A549 (cell line): Measurements from ENCODE around the gene ST8SIA1. TPM values are rescaled to one million over a fixed set of nuclear protein-coding genes. Genes with fewer than 3 reads are reported as not detected.

ENCODE experiments used
- ATAC-seq, 2 experiments: fragments of 200-7000 bp in 1 of 2; fragments of >200 bp in 1 of 2; cut with Nextera tagmentation in 1 of 2; cut with Tn5 transposase in 1 of 2; 3 replicates each; pipeline versions ENCODE4 v1.8.0 to v1.9.1; 2018 to 2020; ENCODE audit warnings: mild to moderate bottlenecking in 1 of 2, moderate library complexity in 1 of 2
- CTCF ChIA-PET: fragments of 300-600 bp; sonication (Branson Sonifier 250); formaldehyde crosslinking; extraction: SDS; loops from one replicate; lab custom pipeline; 2021; ENCODE audit warnings: antibody characterized with exemption, inconsistent platforms; lab: Yijun Ruan, JAX
- POLR2A ChIA-PET: fragments of 350-600 bp; formaldehyde crosslinking; extraction: SDS; loops from one replicate; lab custom pipeline; 2021; ENCODE audit warnings: antibody characterized with exemption, inconsistent platforms; lab: Yijun Ruan, JAX
- DNase-seq, 2 experiments: peaks; one replicate each; pipeline versions ENCODE4 v3.0.0 to v3.0.0-alpha.2; 2011 to 2016; ENCODE audit warnings: low read depth in 1 of 2, low spot score in 1 of 2
- FAIRE-seq: peaks from 2 replicates; lab custom pipeline; 2011; peaks lifted over from hg19 to GRCh38; lab: Jason Lieb, UNC
- H3K27ac ChIP-seq, 2 experiments: fragments of >200 bp; sonication (Bioruptor Twin); formaldehyde crosslinking; 3 replicates each; pipeline ENCODE4 v1.5.1; 2016 to 2017
- H3K4me1 ChIP-seq: fragments of >200 bp; sonication (Bioruptor Twin); formaldehyde crosslinking; 3 replicates; pipeline ENCODE4 v1.6.1; 2016
- H3K4me2 ChIP-seq: fragments of >200 bp; sonication (Bioruptor Twin); formaldehyde crosslinking; 3 replicates; pipeline ENCODE4 v1.6.1; 2016
- H3K4me3 ChIP-seq: fragments of >200 bp; sonication (Bioruptor Twin); formaldehyde crosslinking; 3 replicates; pipeline ENCODE4 v1.5.1; 2016
- H3K9me3 ChIP-seq: fragments of >200 bp; sonication (Bioruptor Twin); formaldehyde crosslinking; 3 replicates; pipeline ENCODE4 v1.6.1; 2016
- BHLHE40 ChIP-seq: IDR thresholded peaks from 2 replicates; pipeline ENCODE4 v1.6.1; 2012; ENCODE audit warnings: low read depth, low read length, inconsistent platforms
- CBX2 ChIP-seq: fragments of 200-600 bp; sonication (generic); IDR thresholded peaks from 2 replicates; pipeline ENCODE4 v1.6.1; 2016; ENCODE audit warnings: low read depth, mild to moderate bottlenecking, borderline replicate concordance
- CEBPB ChIP-seq, 2 experiments: fragments of >200 bp in 1 of 2; sonication (Bioruptor Twin) in 1 of 2; formaldehyde crosslinking in 1 of 2; IDR thresholded peaks; 2 replicates each; pipeline ENCODE4 v1.6.1; 2012 to 2016
- CHD2 ChIP-seq: fragments of 150-350 bp; IDR thresholded peaks from 2 replicates; pipeline ENCODE4 v1.6.1; 2014; ENCODE audit warnings: low read length; ENCODE audit not compliant: partially characterized antibody
- CHD4 ChIP-seq: fragments of 200-600 bp; sonication (generic); IDR thresholded peaks from 2 replicates; pipeline ENCODE4 v1.6.1; 2016; ENCODE audit warnings: antibody characterized with exemption, mild to moderate bottlenecking, borderline replicate concordance
- EHMT2 ChIP-seq: fragments of 200-600 bp; sonication (generic); IDR thresholded peaks from 2 replicates; pipeline ENCODE4 v1.6.1; 2016; ENCODE audit warnings: antibody characterized with exemption, low read depth, mild to moderate bottlenecking, moderate library complexity
- FOSB ChIP-seq: fragments of 250-450 bp; sonication (Bioruptor Pico); IDR thresholded peaks from 2 replicates; pipeline ENCODE4 v1.5.0; 2020; ENCODE audit warnings: mild to moderate bottlenecking, moderate library complexity
- FOSL2 ChIP-seq, 2 experiments: fragments of 450-650 bp in 1 of 2; fragments of >200 bp in 1 of 2; sonication (Bioruptor Twin) in 1 of 2; formaldehyde crosslinking; IDR thresholded peaks; 2 replicates each; pipeline versions ENCODE4 v1.5.0 to v1.6.1; 2016 to 2020; ENCODE audit warnings: mild to moderate bottlenecking in 1 of 2, moderate library complexity in 1 of 2
- FOXS1 ChIP-seq: fragments of 250-450 bp; sonication (Bioruptor Pico); IDR thresholded peaks from 2 replicates; pipeline ENCODE4 v1.5.0; 2020; ENCODE audit warnings: mild to moderate bottlenecking, moderate library complexity
- HOXA7 ChIP-seq: fragments of 250-450 bp; sonication (Bioruptor Pico); IDR thresholded peaks from 2 replicates; pipeline ENCODE4 v1.5.0; 2020; ENCODE audit warnings: mild to moderate bottlenecking, moderate library complexity
- HOXB5 ChIP-seq: fragments of 250-450 bp; sonication (Bioruptor Pico); IDR thresholded peaks from 2 replicates; pipeline ENCODE4 v1.5.0; 2020; ENCODE audit warnings: mild to moderate bottlenecking, moderate library complexity
- JUNB ChIP-seq: fragments of >200 bp; sonication (Bioruptor Twin); formaldehyde crosslinking; IDR thresholded peaks from 2 replicates; pipeline ENCODE4 v1.6.1; 2016
- KDM1A ChIP-seq: fragments of 200-600 bp; sonication (generic); IDR thresholded peaks from 2 replicates; pipeline ENCODE4 v1.6.1; 2016; ENCODE audit warnings: low read depth, mild to moderate bottlenecking
- MAFK ChIP-seq: fragments of 450-650 bp; IDR thresholded peaks from 2 replicates; pipeline ENCODE4 v1.6.1; 2014; ENCODE audit not compliant: partially characterized antibody
- NPAS2 ChIP-seq: fragments of 250-450 bp; sonication (Bioruptor Pico); IDR thresholded peaks from 2 replicates; pipeline ENCODE4 v1.8.0; 2022; ENCODE audit warnings: mild to moderate bottlenecking, moderate library complexity, borderline replicate concordance
- NR3C1 ChIP-seq: fragments of >200 bp; sonication (Bioruptor Twin); formaldehyde crosslinking; IDR thresholded peaks from 3 replicates; pipeline ENCODE4 v1.6.1; 2017
- PHF8 ChIP-seq: fragments of 200-600 bp; sonication (generic); IDR thresholded peaks from 2 replicates; pipeline ENCODE4 v1.6.1; 2016; ENCODE audit warnings: low read depth, mild to moderate bottlenecking, antibody characterized with exemption, moderate library complexity, borderline replicate concordance
- POLR2A ChIP-seq: IDR thresholded peaks from 2 replicates; pipeline ENCODE4 v1.6.1; 2012; ENCODE audit warnings: mild to moderate bottlenecking, low read length
- RCOR1 ChIP-seq: fragments of 150-350 bp; IDR thresholded peaks from 2 replicates; pipeline ENCODE4 v1.6.1; 2014; ENCODE audit warnings: antibody characterized with exemption, low read length, low read depth
- SMC3 ChIP-seq: fragments of >200 bp; sonication (Bioruptor Twin); formaldehyde crosslinking; IDR thresholded peaks from 3 replicates; pipeline ENCODE4 v1.6.1; 2018; ENCODE audit warnings: inconsistent platforms
- ZFP36 ChIP-seq: fragments of 450-650 bp; IDR thresholded peaks from 2 replicates; pipeline ENCODE4 v1.6.1; 2014; ENCODE audit warnings: borderline replicate concordance; ENCODE audit not compliant: partially characterized antibody
- ZNF302 ChIP-seq: fragments of 250-450 bp; sonication (Bioruptor Pico); IDR thresholded peaks from 2 replicates; pipeline ENCODE4 v1.9.0; 2021; ENCODE audit warnings: inconsistent platforms, mild to moderate bottlenecking, moderate library complexity
- WGBS: methylation state at CpG from one replicate; pipeline ENCODE4 v1.1.6; 2017; ENCODE audit errors: missing lambda C conversion rate; 5-methylcytosine and 5-hydroxymethylcytosine counted together
- polyA plus RNA-seq, 4 experiments: library from polyadenylated mRNA; depleted of rRNA in 3 of 4; stranded (reverse); fragments of >200 nt; fragmentation: RNase III in 1 of 4; extraction: RNeasy Plus Mini Kit Qiagen cat#74134 plus additional on column Dnase treatment in 1 of 4; gene quantifications; 2 replicates in 3 of 4; 3 replicates in 1 of 4; pipeline ENCODE4 v1.2.3, GENCODE V29; 2011 to 2017
- TF ChIP-seq, protein P1 (sequence below): IDR thresholded peaks from 2 replicates; pipeline ENCODE4 v1.6.1; 2012
- TF ChIP-seq, protein P2 (sequence below): fragments of 250-450 bp; sonication (Bioruptor Pico); IDR thresholded peaks from 2 replicates; pipeline ENCODE4 v1.5.0; 2020; ENCODE audit warnings: low read depth, mild to moderate bottlenecking, moderate library complexity
- TF ChIP-seq, protein P3 (sequence below): fragments of 450-650 bp; IDR thresholded peaks from 2 replicates; pipeline ENCODE4 v1.6.1; 2014; ENCODE audit warnings: antibody characterized with exemption
- TF ChIP-seq, protein P4 (sequence below): IDR thresholded peaks from 2 replicates; pipeline ENCODE4 v1.6.1; 2012; ENCODE audit warnings: low read depth, borderline replicate concordance
- TF ChIP-seq, protein P5 (sequence below): fragments of 150-350 bp; IDR thresholded peaks from 2 replicates; pipeline ENCODE4 v1.6.1; 2014; ENCODE audit warnings: low read depth, mild to moderate bottlenecking, low read length

Gene ST8SIA1
- polyA plus RNA-seq, 2 of the 4 experiments (the other 2 are of a cell fraction) = 0.41 to 1.1 TPM

DNA sequence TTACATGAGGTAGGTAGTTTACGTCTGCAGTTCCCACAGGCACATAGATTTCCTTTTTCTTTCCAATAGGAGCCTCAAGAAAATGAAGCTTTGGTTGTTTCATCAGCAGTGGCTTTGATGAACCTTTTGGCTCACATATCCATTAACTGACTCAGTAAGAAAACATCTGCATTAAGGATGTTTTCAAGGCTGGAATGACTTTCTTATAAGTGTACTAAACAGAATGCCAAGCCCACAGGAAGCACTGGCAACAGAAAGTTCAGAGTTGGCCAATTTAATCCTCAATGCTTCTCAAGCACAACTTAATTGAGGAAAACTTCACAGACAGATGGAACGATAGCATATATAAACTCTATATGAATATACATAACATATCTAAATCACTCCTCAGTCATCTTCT lies 63.5 kb downstream of the ST8SIA1 start:
- peaks cover 24% of the 10 kb centered on the region for H3K4me1 ChIP-seq
- DNase-seq = peak in 1 of 2 experiments; percentile 21
- CTCF ChIA-PET = no interaction called here
- POLR2A ChIA-PET = no interaction called here
- WGBS = 64% methylated on average over 2 of the region's 2 CpGs
- FAIRE-seq = no peak
- no peak overlapping the region for H3K27ac ChIP-seq
- H3K4me3 ChIP-seq = no peak overlapping the region
- no peaks in the 10 kb centered on the region for H3K9me3 ChIP-seq
- H3K4me2 ChIP-seq = 0 out of 3 replicates have a peak overlapping the region, but pooled peaks have one; percentile 24
- ATAC-seq = no peak
- TF ChIP-seq JUNB (0 out of 2 replicates have a peak, but pooled peaks have one; percentile 19), KDM1A (no peak), SMC3 (no peak), ZNF302 (CRISPR knock-in tag) (no peak)

DNA sequence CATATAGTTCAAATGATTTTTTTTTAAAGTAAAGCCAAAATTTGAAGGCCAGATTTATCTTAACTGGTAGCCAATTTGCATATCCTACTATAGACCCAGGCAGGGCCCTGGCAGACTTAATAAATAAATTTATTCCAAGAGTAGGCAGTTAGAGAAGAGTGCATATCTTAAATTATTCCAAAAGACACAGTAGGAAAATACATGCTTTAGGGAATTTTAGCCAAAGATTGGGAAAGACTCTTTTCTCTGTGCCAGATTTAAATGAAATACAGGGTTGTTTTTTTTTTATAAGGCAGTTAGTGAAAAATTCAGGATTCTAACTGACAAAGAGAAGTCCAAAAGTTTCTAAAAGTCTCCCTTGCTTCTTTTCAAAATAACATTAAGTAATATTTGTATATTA lies 65.5 kb downstream of the ST8SIA1 start:
- CTCF ChIA-PET = no interaction called here

DNA sequence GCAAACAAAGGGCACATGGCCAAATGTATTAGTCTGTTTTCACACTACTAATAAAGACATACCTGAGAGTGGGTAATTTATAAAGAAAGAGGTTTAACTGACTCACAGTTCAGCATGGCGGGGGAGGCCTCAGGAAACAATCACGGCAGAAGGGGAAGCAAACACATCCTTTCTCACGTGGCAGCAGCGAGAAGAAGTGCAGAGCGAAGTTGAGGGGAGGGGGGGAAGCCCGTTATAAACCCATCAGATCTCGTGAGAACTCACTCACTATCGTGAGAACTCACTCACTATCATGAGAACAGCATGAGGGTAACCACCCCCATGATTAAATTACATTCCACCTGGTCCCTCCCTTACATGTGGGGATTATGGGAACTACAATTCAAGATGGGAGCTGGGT lies 66.1 kb downstream of the ST8SIA1 start:
- no peak for FAIRE-seq
- ChIA-PET POLR2A (no interaction called here), CTCF (interaction anchor here (0.7 kb wide), 1 partner anchor 473 kb away, joined by 3 read pairs; no protein-coding TSS in a partner anchor)
- Histone ChIP-seq H3K27ac (no peak overlapping the region), H3K9me3 (no peaks in the 10 kb centered on the region), H3K4me1 (peaks cover 18% of the 10 kb centered on the region; the same call in 2 of the 3 replicates), H3K4me3 (no peak overlapping the region), H3K4me2 (no peak overlapping the region)
- TF ChIP-seq CEBPB (IDR thresholded peaks at IDR 0.05) (no peak), CHD2 (no peak), RCOR1 (no peak), ZFP36 (no peak), NR3C1 (no peak), PHF8 (no peak), BHLHE40 (no peak), HOXA7 (no peak)
- TF ChIP-seq, protein P1, sequence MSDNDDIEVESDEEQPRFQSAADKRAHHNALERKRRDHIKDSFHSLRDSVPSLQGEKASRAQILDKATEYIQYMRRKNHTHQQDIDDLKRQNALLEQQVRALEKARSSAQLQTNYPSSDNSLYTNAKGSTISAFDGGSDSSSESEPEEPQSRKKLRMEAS = no peak
- TF ChIP-seq, protein P2, sequence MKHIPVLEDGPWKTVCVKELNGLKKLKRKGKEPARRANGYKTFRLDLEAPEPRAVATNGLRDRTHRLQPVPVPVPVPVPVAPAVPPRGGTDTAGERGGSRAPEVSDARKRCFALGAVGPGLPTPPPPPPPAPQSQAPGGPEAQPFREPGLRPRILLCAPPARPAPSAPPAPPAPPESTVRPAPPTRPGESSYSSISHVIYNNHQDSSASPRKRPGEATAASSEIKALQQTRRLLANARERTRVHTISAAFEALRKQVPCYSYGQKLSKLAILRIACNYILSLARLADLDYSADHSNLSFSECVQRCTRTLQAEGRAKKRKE (CRISPR knock-in tag) = no peak
- 50% methylated on average over 8 of the region's 8 CpGs for WGBS
- DNase-seq = no peak
- ATAC-seq = no peak

More for the DNA sequence above, 65.5 kb downstream of the ST8SIA1 start:
- TF ChIP-seq, protein P2 (CRISPR knock-in tag) = no peak
- TF ChIP-seq, protein P3, sequence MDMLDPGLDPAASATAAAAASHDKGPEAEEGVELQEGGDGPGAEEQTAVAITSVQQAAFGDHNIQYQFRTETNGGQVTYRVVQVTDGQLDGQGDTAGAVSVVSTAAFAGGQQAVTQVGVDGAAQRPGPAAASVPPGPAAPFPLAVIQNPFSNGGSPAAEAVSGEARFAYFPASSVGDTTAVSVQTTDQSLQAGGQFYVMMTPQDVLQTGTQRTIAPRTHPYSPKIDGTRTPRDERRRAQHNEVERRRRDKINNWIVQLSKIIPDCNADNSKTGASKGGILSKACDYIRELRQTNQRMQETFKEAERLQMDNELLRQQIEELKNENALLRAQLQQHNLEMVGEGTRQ = no peak
- TF ChIP-seq, protein P4, sequence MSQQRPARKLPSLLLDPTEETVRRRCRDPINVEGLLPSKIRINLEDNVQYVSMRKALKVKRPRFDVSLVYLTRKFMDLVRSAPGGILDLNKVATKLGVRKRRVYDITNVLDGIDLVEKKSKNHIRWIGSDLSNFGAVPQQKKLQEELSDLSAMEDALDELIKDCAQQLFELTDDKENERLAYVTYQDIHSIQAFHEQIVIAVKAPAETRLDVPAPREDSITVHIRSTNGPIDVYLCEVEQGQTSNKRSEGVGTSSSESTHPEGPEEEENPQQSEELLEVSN = no peak
- no peak for TF ChIP-seq ZFP36
- TF ChIP-seq JUNB = no peak
- TF ChIP-seq HOXA7 = no peak
- TF ChIP-seq, all 56 proteins: peak for 0
- Histone ChIP-seq H3K9me3 (no peaks in the 10 kb centered on the region), H3K27ac (no peak overlapping the region), H3K4me1 (peaks cover 18% of the 10 kb centered on the region; the same call in 2 of the 3 replicates), H3K4me3 (no peak overlapping the region), H3K4me2 (no peak overlapping the region)
- ATAC-seq (no peak), DNase-seq (no peak), FAIRE-seq (no peak)
- POLR2A ChIA-PET = no interaction called here

DNA sequence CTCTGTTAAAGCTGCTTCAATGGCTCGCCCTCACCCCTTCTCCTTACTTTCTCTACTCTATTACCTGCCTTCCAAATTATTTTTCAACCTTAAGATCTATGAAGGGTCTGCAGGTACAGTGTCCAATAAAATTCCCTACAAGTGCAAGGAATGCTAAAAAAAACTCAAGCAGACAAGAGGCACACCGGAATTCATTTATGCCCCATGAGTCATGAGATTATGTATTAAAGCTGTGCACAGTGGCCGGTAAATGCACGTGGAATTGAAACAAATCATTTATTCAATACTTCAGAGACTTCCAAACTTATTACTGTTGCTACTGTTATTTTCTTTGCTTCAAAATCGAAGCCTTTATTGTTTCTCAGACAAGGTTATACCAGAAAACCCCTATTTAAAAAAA lies 68.4 kb downstream of the ST8SIA1 start:
- ATAC-seq (no peak), DNase-seq (no peak), FAIRE-seq (no peak)
- CTCF ChIA-PET = interaction anchor here (0.7 kb wide), 1 partner anchor 37 kb away, joined by 3 read pairs; no protein-coding TSS in a partner anchor
- POLR2A ChIA-PET = no interaction called here
- Histone ChIP-seq H3K9me3 (no peaks in the 10 kb centered on the region), H3K27ac (no peak overlapping the region), H3K4me2 (0 out of 3 replicates have a peak overlapping the region, but pooled peaks have one; percentile 6), H3K4me3 (no peak overlapping the region), H3K4me1 (peaks cover 13% of the 10 kb centered on the region; the same call in 1 of the 3 replicates)
- 20% methylated on average over 5 of the region's 5 CpGs for WGBS
- TF ChIP-seq CHD2 (no peak), NPAS2 (CRISPR knock-in tag) (no peak), EHMT2 (no peak), HOXB5 (no peak), MAFK (no peak), FOXS1 (CRISPR knock-in tag) (no peak), BHLHE40 (no peak), FOSL2 (IDR thresholded peaks at IDR 0.05) (no peak), FOSL2 (CRISPR knock-in tag; IDR thresholded peaks at IDR 0.05) (no peak), POLR2A (no peak), ZFP36 (no peak), FOSB (CRISPR knock-in tag) (no peak), CBX2 (no peak), CHD4 (no peak)
- TF ChIP-seq, protein P5, sequence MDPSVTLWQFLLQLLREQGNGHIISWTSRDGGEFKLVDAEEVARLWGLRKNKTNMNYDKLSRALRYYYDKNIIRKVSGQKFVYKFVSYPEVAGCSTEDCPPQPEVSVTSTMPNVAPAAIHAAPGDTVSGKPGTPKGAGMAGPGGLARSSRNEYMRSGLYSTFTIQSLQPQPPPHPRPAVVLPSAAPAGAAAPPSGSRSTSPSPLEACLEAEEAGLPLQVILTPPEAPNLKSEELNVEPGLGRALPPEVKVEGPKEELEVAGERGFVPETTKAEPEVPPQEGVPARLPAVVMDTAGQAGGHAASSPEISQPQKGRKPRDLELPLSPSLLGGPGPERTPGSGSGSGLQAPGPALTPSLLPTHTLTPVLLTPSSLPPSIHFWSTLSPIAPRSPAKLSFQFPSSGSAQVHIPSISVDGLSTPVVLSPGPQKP = no peak
